Neural cell (in vitro differentiated cells): Measurements from ENCODE around the gene ZBTB7C. TPM values are rescaled to one million over a fixed set of nuclear protein-coding genes. Genes with fewer than 3 reads are reported as not detected.

Experiments
- H2AFZ ChIP-seq: fragments of 200-600, 300-800 bp; sonication (generic), shearing (Covaris generic); 2 replicates; pipeline ENCODE4 v1.6.0; 2014; ENCODE audit warnings: low read depth, mild to moderate bottlenecking, antibody characterized with exemption, low read length, moderate library complexity
- H3F3A ChIP-seq: fragments of 200-600 bp; shearing (Covaris generic); 2 replicates; pipeline ENCODE4 v1.6.1; 2016; ENCODE audit warnings: mild to moderate bottlenecking, moderate library complexity, mixed read lengths, antibody characterized with exemption, low read length; ENCODE audit not compliant: insufficient read depth, poor library complexity, severe bottlenecking
- H3K27ac ChIP-seq: fragments of 200-600, 300-800 bp; sonication (generic), shearing (Covaris generic); 2 replicates; pipeline ENCODE4 v1.5.1; 2014; ENCODE audit warnings: mild to moderate bottlenecking, low read length, moderate library complexity
- H3K27me3 ChIP-seq: fragments of 300-800, 200-600 bp; sonication (generic), shearing (Covaris generic); 2 replicates; pipeline ENCODE4 v1.6.0; 2014; ENCODE audit warnings: mild to moderate bottlenecking, low read depth, low read length, moderate library complexity; ENCODE audit not compliant: insufficient read depth
- H3K36me3 ChIP-seq: fragments of 300-800, 200-600 bp; sonication (generic), shearing (Covaris generic); 2 replicates; pipeline ENCODE4 v1.5.1; 2014; ENCODE audit warnings: mild to moderate bottlenecking, antibody characterized with exemption, low read length, moderate library complexity; ENCODE audit not compliant: insufficient read depth
- H3K4me2 ChIP-seq: fragments of 300-800, 200-600 bp; sonication (generic), shearing (Covaris generic); 2 replicates; pipeline ENCODE4 v1.6.0; 2014; ENCODE audit warnings: mild to moderate bottlenecking, low read length
- H3K4me3 ChIP-seq: fragments of 300-800, 200-600 bp; sonication (generic), shearing (Covaris generic); 2 replicates; pipeline ENCODE4 v1.5.1; 2014; ENCODE audit warnings: mild to moderate bottlenecking, low read length, moderate library complexity
- H3K79me2 ChIP-seq: fragments of 200-600 bp; shearing (Covaris generic); replicated peaks from 2 replicates; pipeline ENCODE4 v1.6.0; 2014; ENCODE audit warnings: mild to moderate bottlenecking, low read length, moderate library complexity; ENCODE audit not compliant: insufficient read depth
- H3K9ac ChIP-seq: fragments of 300-800, 200-600 bp; sonication (generic), shearing (Covaris generic); 2 replicates; pipeline ENCODE4 v1.6.1; 2016; ENCODE audit warnings: mild to moderate bottlenecking, low read length, mixed read lengths
- H3K9me2 ChIP-seq: fragments of 200-600 bp; shearing (Covaris generic); 2 replicates; pipeline ENCODE4 v1.6.1; 2016; ENCODE audit warnings: mild to moderate bottlenecking, low read length, mixed read lengths; ENCODE audit not compliant: insufficient read depth
- H3K9me3 ChIP-seq: fragments of 200-600, 300-800 bp; sonication (generic), shearing (Covaris generic); 2 replicates; pipeline ENCODE4 v1.6.1; 2016; ENCODE audit warnings: mild to moderate bottlenecking, mixed run types, low read length, moderate library complexity, mixed read lengths
- H4K20me1 ChIP-seq: fragments of 200-600 bp; shearing (Covaris generic); 2 replicates; pipeline ENCODE4 v1.6.1; 2016; ENCODE audit warnings: mild to moderate bottlenecking, mixed run types; ENCODE audit not compliant: insufficient read depth
- EP300 ChIP-seq: fragments of 450-650 bp; conservative IDR thresholded peaks from 2 replicates; pipeline ENCODE4 v1.6.1; 2014; ENCODE audit warnings: antibody characterized with exemption, mild to moderate bottlenecking, moderate library complexity; ENCODE audit not compliant: poor library complexity, severe bottlenecking
- EZH2 ChIP-seq: fragments of 200-600, 300-800 bp; shearing (Covaris generic), sonication (generic); IDR thresholded peaks from 2 replicates; pipeline ENCODE4 v1.6.1; 2014; ENCODE audit warnings: antibody characterized with exemption, low read length, borderline replicate concordance, mild to moderate bottlenecking; ENCODE audit not compliant: insufficient read depth, poor library complexity, severe bottlenecking
- MXI1 ChIP-seq: fragments of 450-650 bp; conservative IDR thresholded peaks from 2 replicates; pipeline ENCODE4 v1.6.1; 2014; ENCODE audit warnings: antibody characterized with exemption, mild to moderate bottlenecking; ENCODE audit not compliant: poor library complexity, severe bottlenecking
- POLR2AphosphoS5 ChIP-seq: IDR thresholded peaks from 2 replicates; pipeline ENCODE4 v1.6.1; 2012
- RAD21 ChIP-seq: fragments of 450-650 bp; conservative IDR thresholded peaks from 2 replicates; pipeline ENCODE4 v1.6.1; 2014; ENCODE audit warnings: antibody characterized with exemption, mild to moderate bottlenecking, moderate library complexity
- SMC3 ChIP-seq: fragments of 450-650 bp; conservative IDR thresholded peaks from 2 replicates; pipeline ENCODE4 v1.6.1; 2014; ENCODE audit warnings: antibody characterized with exemption, mild to moderate bottlenecking, moderate library complexity; ENCODE audit not compliant: poor library complexity
- TAF1 ChIP-seq: IDR thresholded peaks from 2 replicates; pipeline ENCODE4 v1.6.1; 2012; ENCODE audit warnings: low read depth
- polyA plus RNA-seq: library from polyadenylated mRNA; depleted of rRNA; stranded (reverse); fragments of >200 nt; gene quantifications from 2 replicates; pipeline ENCODE4 v1.2.3, GENCODE V29; 2014
- TF ChIP-seq, protein P1 (sequence below): fragments of 450-650 bp; IDR thresholded peaks from 2 replicates; pipeline ENCODE4 v1.5.1; 2014; ENCODE audit warnings: antibody characterized with exemption, mild to moderate bottlenecking, moderate library complexity; ENCODE audit not compliant: poor library complexity, severe bottlenecking
- TF ChIP-seq, protein P2 (sequence below): IDR thresholded peaks from 2 replicates; pipeline ENCODE4 v1.6.1; 2012; ENCODE audit warnings: borderline replicate concordance

Gene ZBTB7C
- polyA plus RNA-seq, 1 donor from 2014 or later: 2.4 TPM

DNA sequence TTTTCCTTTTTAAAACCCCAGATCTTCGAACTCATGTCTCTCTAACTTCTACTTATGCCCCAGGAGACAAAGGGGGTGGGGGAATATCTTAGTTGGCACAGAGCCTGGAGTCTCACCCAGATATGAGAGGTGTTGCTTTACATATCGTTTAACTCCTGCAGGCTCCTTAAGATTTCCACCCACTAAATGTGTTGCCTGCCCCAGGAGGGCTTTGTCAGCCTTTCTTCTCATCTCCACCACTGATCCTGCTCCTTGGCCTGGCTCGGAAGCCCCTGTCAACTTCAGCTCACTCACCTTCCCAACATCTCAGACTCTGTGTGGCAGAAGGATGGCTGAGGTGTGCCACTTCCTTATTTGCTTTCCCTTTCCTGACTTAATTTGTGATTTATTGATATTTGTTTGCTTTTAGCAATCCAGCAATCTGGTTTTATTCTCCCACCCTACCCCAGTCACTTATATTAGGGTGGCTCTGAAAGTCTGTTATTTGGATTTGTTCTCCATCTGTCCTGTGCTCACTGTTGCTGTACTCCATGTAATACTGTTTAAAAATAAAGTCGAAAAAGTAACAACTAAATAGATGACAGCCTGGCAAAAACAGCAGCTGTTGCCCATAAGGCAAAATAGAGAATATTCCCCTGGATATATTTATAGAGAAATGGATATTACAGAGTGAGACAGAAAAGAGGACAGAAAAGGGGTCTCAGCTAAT, 200.6 kb downstream of the ZBTB7C start:
- Histone ChIP-seq H3K4me2 (no peak overlapping the region), H3K9ac (no peak overlapping the region), H3K4me3 (no peak overlapping the region), H2AFZ (no peak overlapping the region), H4K20me1 (no peaks in the 10 kb centered on the region), H3K9me2 (no peaks in the 10 kb centered on the region), H3K9me3 (no peaks in the 10 kb centered on the region), H3K27me3 (no peaks in the 10 kb centered on the region), H3K79me2 (no peaks in the 10 kb centered on the region), H3K27ac (no peak overlapping the region), H3F3A (no peaks in the 10 kb centered on the region), H3K36me3 (no peaks in the 10 kb centered on the region)
- TF ChIP-seq SMC3 (no peak), TAF1 (no peak), POLR2AphosphoS5 (no peak), RAD21 (no peak), EZH2 (no peak), MXI1 (no peak), EP300 (no peak)
- TF ChIP-seq, protein P1, sequence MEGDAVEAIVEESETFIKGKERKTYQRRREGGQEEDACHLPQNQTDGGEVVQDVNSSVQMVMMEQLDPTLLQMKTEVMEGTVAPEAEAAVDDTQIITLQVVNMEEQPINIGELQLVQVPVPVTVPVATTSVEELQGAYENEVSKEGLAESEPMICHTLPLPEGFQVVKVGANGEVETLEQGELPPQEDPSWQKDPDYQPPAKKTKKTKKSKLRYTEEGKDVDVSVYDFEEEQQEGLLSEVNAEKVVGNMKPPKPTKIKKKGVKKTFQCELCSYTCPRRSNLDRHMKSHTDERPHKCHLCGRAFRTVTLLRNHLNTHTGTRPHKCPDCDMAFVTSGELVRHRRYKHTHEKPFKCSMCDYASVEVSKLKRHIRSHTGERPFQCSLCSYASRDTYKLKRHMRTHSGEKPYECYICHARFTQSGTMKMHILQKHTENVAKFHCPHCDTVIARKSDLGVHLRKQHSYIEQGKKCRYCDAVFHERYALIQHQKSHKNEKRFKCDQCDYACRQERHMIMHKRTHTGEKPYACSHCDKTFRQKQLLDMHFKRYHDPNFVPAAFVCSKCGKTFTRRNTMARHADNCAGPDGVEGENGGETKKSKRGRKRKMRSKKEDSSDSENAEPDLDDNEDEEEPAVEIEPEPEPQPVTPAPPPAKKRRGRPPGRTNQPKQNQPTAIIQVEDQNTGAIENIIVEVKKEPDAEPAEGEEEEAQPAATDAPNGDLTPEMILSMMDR: no peak
- TF ChIP-seq, protein P2, sequence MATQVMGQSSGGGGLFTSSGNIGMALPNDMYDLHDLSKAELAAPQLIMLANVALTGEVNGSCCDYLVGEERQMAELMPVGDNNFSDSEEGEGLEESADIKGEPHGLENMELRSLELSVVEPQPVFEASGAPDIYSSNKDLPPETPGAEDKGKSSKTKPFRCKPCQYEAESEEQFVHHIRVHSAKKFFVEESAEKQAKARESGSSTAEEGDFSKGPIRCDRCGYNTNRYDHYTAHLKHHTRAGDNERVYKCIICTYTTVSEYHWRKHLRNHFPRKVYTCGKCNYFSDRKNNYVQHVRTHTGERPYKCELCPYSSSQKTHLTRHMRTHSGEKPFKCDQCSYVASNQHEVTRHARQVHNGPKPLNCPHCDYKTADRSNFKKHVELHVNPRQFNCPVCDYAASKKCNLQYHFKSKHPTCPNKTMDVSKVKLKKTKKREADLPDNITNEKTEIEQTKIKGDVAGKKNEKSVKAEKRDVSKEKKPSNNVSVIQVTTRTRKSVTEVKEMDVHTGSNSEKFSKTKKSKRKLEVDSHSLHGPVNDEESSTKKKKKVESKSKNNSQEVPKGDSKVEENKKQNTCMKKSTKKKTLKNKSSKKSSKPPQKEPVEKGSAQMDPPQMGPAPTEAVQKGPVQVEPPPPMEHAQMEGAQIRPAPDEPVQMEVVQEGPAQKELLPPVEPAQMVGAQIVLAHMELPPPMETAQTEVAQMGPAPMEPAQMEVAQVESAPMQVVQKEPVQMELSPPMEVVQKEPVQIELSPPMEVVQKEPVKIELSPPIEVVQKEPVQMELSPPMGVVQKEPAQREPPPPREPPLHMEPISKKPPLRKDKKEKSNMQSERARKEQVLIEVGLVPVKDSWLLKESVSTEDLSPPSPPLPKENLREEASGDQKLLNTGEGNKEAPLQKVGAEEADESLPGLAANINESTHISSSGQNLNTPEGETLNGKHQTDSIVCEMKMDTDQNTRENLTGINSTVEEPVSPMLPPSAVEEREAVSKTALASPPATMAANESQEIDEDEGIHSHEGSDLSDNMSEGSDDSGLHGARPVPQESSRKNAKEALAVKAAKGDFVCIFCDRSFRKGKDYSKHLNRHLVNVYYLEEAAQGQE: no peak

DNA sequence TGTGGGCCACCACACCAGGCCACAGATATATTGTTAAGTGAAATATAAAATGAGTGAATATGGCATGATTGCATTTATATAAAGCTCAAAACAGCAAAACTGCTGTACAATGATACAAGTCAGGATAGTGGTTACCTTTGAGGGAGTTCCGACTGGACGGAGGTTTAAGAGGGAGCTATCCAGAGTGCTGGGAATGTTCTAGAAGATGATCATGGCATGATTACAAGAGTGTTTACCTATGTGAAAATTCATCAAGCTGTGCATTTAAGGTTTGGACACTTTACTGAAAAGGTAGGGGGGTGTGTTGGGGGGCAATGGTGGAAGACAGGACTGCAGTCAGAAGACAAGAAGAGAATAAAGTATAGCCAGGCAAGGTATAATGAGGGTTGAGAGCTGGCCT, 201.4 kb downstream of the ZBTB7C start:
- no peaks in the 10 kb centered on the region for H3K9me3 ChIP-seq
- no peak overlapping the region for H3K4me2 ChIP-seq
- no peak overlapping the region for H2AFZ ChIP-seq
- no peaks in the 10 kb centered on the region for H3K79me2 ChIP-seq
- no peaks in the 10 kb centered on the region for H3K36me3 ChIP-seq
- H3F3A ChIP-seq: no peaks in the 10 kb centered on the region
- no peak overlapping the region for H3K4me3 ChIP-seq
- H3K27ac ChIP-seq: no peak overlapping the region
- no peaks in the 10 kb centered on the region for H4K20me1 ChIP-seq
- H3K27me3 ChIP-seq: no peaks in the 10 kb centered on the region
- no peaks in the 10 kb centered on the region for H3K9me2 ChIP-seq
- no peak for TF ChIP-seq TAF1
- no peak for TF ChIP-seq POLR2AphosphoS5
- no peak for TF ChIP-seq SMC3
- TF ChIP-seq, protein P2: no peak
- no peak for TF ChIP-seq RAD21
- TF ChIP-seq EP300: no peak
- TF ChIP-seq MXI1: no peak
- no peak for TF ChIP-seq EZH2
- TF ChIP-seq, protein P1: no peak
- no peak overlapping the region for H3K9ac ChIP-seq
